GM12878 (cell line): ENCODE results near the gene RABGEF1. TPM values are rescaled to one million over a fixed set of nuclear protein-coding genes. Genes with fewer than 3 reads are reported as not detected.
"Not testable (repeated sequence)": the region's sequence is repeated elsewhere in the genome, so short reads cannot be mapped to it uniquely, and the experiment has no call there.

ENCODE experiments used
- ATAC-seq: fragments of 200-7000 bp; cut with Tn5 transposase; 3 replicates; pipeline ENCODE4 v1.9.1; 2020; ENCODE audit warnings: mild to moderate bottlenecking, moderate library complexity
- BruUV-seq: library from RNA; stranded (reverse); fragments of 400-500 nt; replicated peaks from 2 replicates; lab custom pipeline; 2021; lab: Mats Ljungman, UMichigan
- CTCF ChIA-PET: fragments of 300-600 bp; sonication (Branson Sonifier 250); formaldehyde crosslinking; extraction: SDS; loops from one replicate; lab custom pipeline; 2021; ENCODE audit warnings: inconsistent platforms; lab: Yijun Ruan, JAX
- POLR2A ChIA-PET: fragments of 350-600 bp; formaldehyde crosslinking; extraction: SDS; loops from one replicate; lab custom pipeline; 2021; ENCODE audit warnings: inconsistent platforms; lab: Charles Lee
- RAD21 ChIA-PET: fragments of 300-600 bp; sonication (Branson Sonifier 250); formaldehyde crosslinking; loops from one replicate; lab custom pipeline; 2023; ENCODE audit warnings: antibody characterized with exemption; ENCODE audit not compliant: unreplicated experiment; lab: Charles Lee
- SMC1A ChIA-PET: fragments of 300-600 bp; sonication (Branson Sonifier 250); formaldehyde crosslinking; loops from one replicate; lab custom pipeline; 2023; ENCODE audit not compliant: unreplicated experiment, uncharacterized antibody; lab: Charles Lee
- DNase-seq: peaks from one replicate; pipeline ENCODE4 v3.0.0-alpha.2; 2011; ENCODE audit warnings: low read depth, low spot score
- FAIRE-seq: peaks from 3 replicates; lab custom pipeline; 2011; peaks lifted over from hg19 to GRCh38; lab: Jason Lieb, UNC
- H2AFZ ChIP-seq: 2 replicates; pipeline ENCODE4 v1.6.0; 2011; ENCODE audit warnings: low read depth, low read length, control low read depth; ENCODE audit not compliant: control insufficient read depth
- H3K27ac ChIP-seq: 2 replicates; pipeline ENCODE4 v1.5.1; 2011; ENCODE audit warnings: control low read depth; ENCODE audit not compliant: control insufficient read depth, insufficient read depth
- H3K27me3 ChIP-seq, 2 experiments: replicated peaks in 1 of 2; 2 replicates each; pipeline versions ENCODE4 v1.6.0 to v1.6.1; 2011; ENCODE audit warnings: low read length in 1 of 2; ENCODE audit not compliant: control insufficient read depth in 2 of 2, insufficient read depth in 2 of 2
- H3K36me3 ChIP-seq, 2 experiments: 2 replicates each; pipeline ENCODE4 v1.5.1; 2011; ENCODE audit warnings: low read length in 1 of 2; ENCODE audit not compliant: control insufficient read depth in 2 of 2, insufficient read depth in 2 of 2
- H3K4me1 ChIP-seq: 2 replicates; pipeline ENCODE4 v1.6.1; 2011; ENCODE audit warnings: mild to moderate bottlenecking, low read length, moderate library complexity, mixed read lengths; ENCODE audit not compliant: control insufficient read depth, insufficient read depth
- H3K4me2 ChIP-seq: 2 replicates; pipeline ENCODE4 v1.6.0; 2011; ENCODE audit warnings: control low read depth; ENCODE audit not compliant: control insufficient read depth, insufficient read depth
- H3K4me3 ChIP-seq: fragments of 200-600 bp; sonication (generic); 2 replicates; pipeline ENCODE4 v1.5.1; 2016
- H3K79me2 ChIP-seq: 2 replicates; pipeline ENCODE4 v1.6.0; 2011; ENCODE audit warnings: low read length; ENCODE audit not compliant: control insufficient read depth, insufficient read depth
- H3K9ac ChIP-seq: 2 replicates; pipeline ENCODE4 v1.8.0; 2011; ENCODE audit warnings: low read length, control low read depth, mixed read lengths; ENCODE audit not compliant: control insufficient read depth, insufficient read depth
- H3K9me3 ChIP-seq: replicated peaks from 3 replicates; pipeline ENCODE4 v1.5.1; 2011; ENCODE audit warnings: mild to moderate bottlenecking, low read length; ENCODE audit not compliant: control insufficient read depth, insufficient read depth
- H4K20me1 ChIP-seq: 2 replicates; pipeline ENCODE4 v1.6.0; 2011; ENCODE audit not compliant: control insufficient read depth, insufficient read depth
- CBFB ChIP-seq: IDR thresholded peaks from 2 replicates; pipeline ENCODE4 v1.6.1; 2016; ENCODE audit warnings: antibody characterized with exemption, low read depth
- HSF1 ChIP-seq: fragments of 150-350 bp; IDR thresholded peaks from 2 replicates; pipeline ENCODE4 v1.6.1; 2014; ENCODE audit warnings: mild to moderate bottlenecking, low read depth, low read length
- IRF4 ChIP-seq: IDR thresholded peaks from 2 replicates; pipeline ENCODE4 v1.6.1; 2011; ENCODE audit warnings: low read depth, low read length
- MTA3 ChIP-seq: IDR thresholded peaks from 2 replicates; pipeline ENCODE4 v1.6.1; 2012; ENCODE audit warnings: low read length, inconsistent platforms, borderline replicate concordance
- NRF1 ChIP-seq: conservative IDR thresholded peaks from 2 replicates; pipeline ENCODE4 v1.6.1; 2011; ENCODE audit warnings: mild to moderate bottlenecking, low read depth, low read length, improper control_type of control experiment
- RAD21 ChIP-seq: IDR thresholded peaks from 2 replicates; pipeline ENCODE4 v1.6.1; 2011; ENCODE audit warnings: mild to moderate bottlenecking, low read depth, low read length, moderate library complexity; ENCODE audit not compliant: insufficient read depth
- RFX5 ChIP-seq: IDR thresholded peaks from 2 replicates; pipeline ENCODE4 v1.6.1; 2011; ENCODE audit warnings: low read depth, low read length, improper control_type of control experiment
- SIN3A ChIP-seq: IDR thresholded peaks from 2 replicates; pipeline ENCODE4 v1.6.1; 2012; ENCODE audit warnings: low read depth, low read length, improper control_type of control experiment
- SMC3 ChIP-seq: IDR thresholded peaks from 2 replicates; pipeline ENCODE4 v1.6.1; 2011; ENCODE audit warnings: low read length, improper control_type of control experiment, borderline replicate concordance
- SPI1 ChIP-seq: IDR thresholded peaks from 2 replicates; pipeline ENCODE4 v1.6.1; 2011; ENCODE audit warnings: low read depth, mild to moderate bottlenecking, low read length, moderate library complexity, borderline replicate concordance; ENCODE audit not compliant: insufficient read depth
- WGBS: methylation state at CpG from one replicate; pipeline ENCODE4 v1.1.6; 2016; ENCODE audit warnings: low lambda C conversion rate; ENCODE audit not compliant: insufficient replicate concordance, insufficient coverage; ENCODE audit errors: missing lambda C conversion rate; 5-methylcytosine and 5-hydroxymethylcytosine counted together
- in situ Hi-C: fragments of 300-500 bp; cut with MboI; formaldehyde crosslinking; loops from 9 replicates; pipeline ENCODE4 v1.14.3; 2018; ENCODE audit warnings: mixed read lengths
- intact Hi-C: fragments of 100-400 bp; cut with micrococcal nuclease; formaldehyde crosslinking; loops from one replicate; pipeline ENCODE4 v1.14.2; 2022; ENCODE audit not compliant: unreplicated experiment
- polyA plus RNA-seq, 11 experiments: library from polyadenylated mRNA; depleted of rRNA in 4 of 11; unstranded in 6 of 11; stranded (reverse) in 5 of 11; fragments of >200 nt; fragmentation: Nextera tagmentation in 4 of 11; fragmentation: Illumina TruSeq in 1 of 11; extraction: Ambion mirVana in 4 of 11; extraction: Trizol in 1 of 11; gene quantifications; 1 replicate in 1 of 11; 2 replicates in 10 of 11; pipeline versions ENCODE4 v1.2.1 to v1.2.3, GENCODE V29; 2011 to 2016; ENCODE audit warnings: inconsistent platforms in 2 of 11, missing spikeins in 2 of 11, low read depth in 1 of 11
- total RNA-seq, 4 experiments: library from RNA; depleted of rRNA in 3 of 4; stranded (reverse); fragments of >200 nt in 3 of 4; fragmentation: Illumina TruSeq in 1 of 4; extraction: Trizol in 1 of 4; gene quantifications; 2 replicates each; pipeline versions ENCODE4 v1.2.1 to v1.2.3, GENCODE V29; 2013 to 2021
- TF ChIP-seq, protein P1 (sequence below), 3 experiments: IDR thresholded peaks in 2 of 3; conservative IDR thresholded peaks in 1 of 3; 2 replicates each; pipeline ENCODE4 v1.5.1; 2011; ENCODE audit warnings: low read depth in 3 of 3, low read length in 3 of 3, mild to moderate bottlenecking in 3 of 3, control low read depth in 2 of 3, moderate library complexity in 2 of 3, inconsistent platforms in 1 of 3, mixed read lengths in 1 of 3; ENCODE audit not compliant: control insufficient read depth in 2 of 3, insufficient read depth in 1 of 3; ENCODE audit errors: extremely low read depth in 1 of 3

RABGEF1 gene
- total and polyA plus RNA-seq, 10 of the 15 experiments (the other 5 are each of a cell fraction or from before 2014, with no cell fraction given): 10.2 to 36.4 (median 26.1) TPM

DNA sequence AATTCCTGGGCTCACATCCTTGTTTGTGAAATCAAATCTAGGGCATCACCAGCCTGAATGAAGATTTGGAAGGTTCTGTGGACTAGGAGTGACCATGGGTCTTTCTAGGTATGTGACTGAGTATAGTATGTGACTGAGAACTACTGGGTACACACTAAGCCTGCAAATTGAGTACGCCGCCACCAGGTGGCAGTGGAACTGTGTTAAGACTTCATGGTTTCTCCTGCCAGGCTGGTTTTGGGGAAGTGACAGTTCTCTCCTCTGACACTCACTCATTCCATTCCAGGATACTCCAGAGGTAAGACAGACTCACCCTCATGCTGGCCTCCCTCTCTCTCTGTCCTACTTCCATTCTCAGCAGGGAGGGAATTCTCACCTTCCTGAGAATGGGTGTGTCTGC lies 85.0 kb downstream of the RABGEF1 start:
- H3K9me3 ChIP-seq, H3K27me3 ChIP-seq, RAD21 ChIA-PET, H4K20me1 ChIP-seq, H3K79me2 ChIP-seq, H3K4me3 ChIP-seq, H3K9ac ChIP-seq, intact Hi-C loops, H3K36me3 ChIP-seq, SMC1A ChIA-PET, H3K4me2 ChIP-seq, H2AFZ ChIP-seq, in situ Hi-C loops, DNase-seq, H3K27ac ChIP-seq, POLR2A ChIA-PET, CTCF ChIA-PET, H3K4me1 ChIP-seq, BruUV-seq: not testable (repeated sequence)
- 56% methylated on average over 2 of the region's 2 CpGs for WGBS
- FAIRE-seq (peak; percentile 75), ATAC-seq (peak; percentile 77)
- 0 out of 2 replicates have a peak, but pooled peaks have one; percentile 9 for TF ChIP-seq SMC3
- TF ChIP-seq SPI1: peak; percentile 38; the same call in 1 of the 2 replicates
- TF ChIP-seq RAD21: peak; percentile 42
- TF ChIP-seq, protein P1, sequence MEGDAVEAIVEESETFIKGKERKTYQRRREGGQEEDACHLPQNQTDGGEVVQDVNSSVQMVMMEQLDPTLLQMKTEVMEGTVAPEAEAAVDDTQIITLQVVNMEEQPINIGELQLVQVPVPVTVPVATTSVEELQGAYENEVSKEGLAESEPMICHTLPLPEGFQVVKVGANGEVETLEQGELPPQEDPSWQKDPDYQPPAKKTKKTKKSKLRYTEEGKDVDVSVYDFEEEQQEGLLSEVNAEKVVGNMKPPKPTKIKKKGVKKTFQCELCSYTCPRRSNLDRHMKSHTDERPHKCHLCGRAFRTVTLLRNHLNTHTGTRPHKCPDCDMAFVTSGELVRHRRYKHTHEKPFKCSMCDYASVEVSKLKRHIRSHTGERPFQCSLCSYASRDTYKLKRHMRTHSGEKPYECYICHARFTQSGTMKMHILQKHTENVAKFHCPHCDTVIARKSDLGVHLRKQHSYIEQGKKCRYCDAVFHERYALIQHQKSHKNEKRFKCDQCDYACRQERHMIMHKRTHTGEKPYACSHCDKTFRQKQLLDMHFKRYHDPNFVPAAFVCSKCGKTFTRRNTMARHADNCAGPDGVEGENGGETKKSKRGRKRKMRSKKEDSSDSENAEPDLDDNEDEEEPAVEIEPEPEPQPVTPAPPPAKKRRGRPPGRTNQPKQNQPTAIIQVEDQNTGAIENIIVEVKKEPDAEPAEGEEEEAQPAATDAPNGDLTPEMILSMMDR (IDR thresholded peaks at IDR 0.05 in 2 of 3, conservative IDR thresholded peaks at IDR 0.05 in 1 of 3; ENCODE audit: control insufficient read depth in 2 of 3, extremely low read depth in 1 of 3, insufficient read depth in 1 of 3, low read depth in 3 of 3, low read length in 3 of 3): peak; percentile 8 to 43 (median 9); a peak in 4 of 6 replicates

- intact Hi-C loops: no loop called here
- Histone ChIP-seq H3K4me3 (no peak overlapping the region), H3K79me2 (no peaks in the 10 kb centered on the region), H3K27ac (no peak overlapping the region), H3K27me3 (no peaks in the 10 kb centered on the region), H3K9me3 (no peaks in the 10 kb centered on the region; the same call in 2 of the 3 replicates), H3K4me1 (no peaks in the 10 kb centered on the region), H3K9ac (no peak overlapping the region), H3K4me2 (no peak overlapping the region), H2AFZ (no peak overlapping the region), H4K20me1 (no peaks in the 10 kb centered on the region), H3K36me3 (no peaks in the 10 kb centered on the region)
- SMC1A ChIA-PET: interaction anchor here (1.2 kb wide), 1 partner anchor 72 kb away, joined by 3 read pairs; no protein-coding TSS in a partner anchor
- no TSS peak for BruUV-seq
- CTCF ChIA-PET: no interaction called here
- RAD21 ChIA-PET: no interaction called here
- POLR2A ChIA-PET: no interaction called here
- no peak for FAIRE-seq
- 90% methylated on average over 3 of the region's 3 CpGs for WGBS
- no peak for DNase-seq
- in situ Hi-C loops: no loop called here
- no peak for ATAC-seq
- TF ChIP-seq CBFB: no peak
- TF ChIP-seq IRF4: no peak
- TF ChIP-seq RFX5: no peak
- TF ChIP-seq NRF1: no peak
- no peak for TF ChIP-seq HSF1
- TF ChIP-seq MTA3: no peak
- no peak for TF ChIP-seq SIN3A
These were observed 86.1 kb downstream of the RABGEF1 start for GRCh38 chr7:66826649-66827048.
